HS-27A (cell line): Measurements from ENCODE around the gene ARHGAP45.
"Not testable (repeated sequence)": the region's sequence is repeated elsewhere in the genome, so short reads cannot be mapped to it uniquely, and the experiment has no call there.

Experiments used
- DNase-seq: peaks from one replicate; pipeline ENCODE4 v3.0.0-alpha.2; 2012; ENCODE audit warnings: low read depth, missing footprints

Gene ARHGAP45

DNA sequence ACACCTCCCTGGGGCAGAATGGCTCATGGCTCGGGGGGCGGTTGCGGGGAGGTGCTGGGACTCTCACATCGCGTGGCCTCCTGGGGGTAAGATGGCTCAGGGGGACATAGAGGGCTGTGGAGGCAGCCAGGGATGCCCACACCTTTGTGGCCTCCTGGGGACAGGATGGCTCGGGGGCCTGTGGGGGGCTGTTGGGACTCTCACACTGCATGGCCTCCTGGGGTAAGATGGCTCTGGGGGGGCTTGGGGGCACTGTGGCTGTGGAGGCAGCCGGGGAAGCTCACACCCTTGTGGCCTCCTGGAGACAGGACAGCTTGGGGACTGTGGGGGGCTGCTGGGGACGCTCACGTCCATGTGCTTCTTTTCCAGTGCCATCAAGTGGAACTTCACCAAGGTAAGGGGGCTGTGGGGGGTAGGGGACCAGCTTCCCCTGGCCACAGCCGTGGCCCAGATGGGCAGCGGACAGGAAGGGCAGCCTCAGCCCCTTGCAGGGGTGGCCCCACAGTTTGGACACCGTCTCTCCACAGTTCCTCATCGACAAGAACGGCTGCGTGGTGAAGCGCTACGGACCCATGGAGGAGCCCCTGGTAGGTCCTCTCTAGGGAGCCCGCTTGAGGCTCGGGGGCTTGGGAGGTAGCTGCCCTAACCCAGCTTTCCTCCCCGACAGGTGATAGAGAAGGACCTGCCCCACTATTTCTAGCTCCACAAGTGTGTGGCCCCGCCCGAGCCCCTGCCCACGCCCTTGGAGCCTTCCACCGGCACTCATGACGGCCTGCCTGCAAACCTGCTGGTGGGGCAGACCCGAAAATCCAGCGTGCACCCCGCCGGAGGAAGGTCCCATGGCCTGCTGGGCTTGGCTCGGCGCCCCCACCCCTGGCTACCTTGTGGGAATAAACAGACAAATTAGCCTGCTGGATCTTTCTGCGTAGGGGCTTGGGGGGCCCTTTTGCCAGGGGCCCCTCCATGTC is 39.2 kb downstream of the ARHGAP45 start:
- no peak for DNase-seq

DNA sequence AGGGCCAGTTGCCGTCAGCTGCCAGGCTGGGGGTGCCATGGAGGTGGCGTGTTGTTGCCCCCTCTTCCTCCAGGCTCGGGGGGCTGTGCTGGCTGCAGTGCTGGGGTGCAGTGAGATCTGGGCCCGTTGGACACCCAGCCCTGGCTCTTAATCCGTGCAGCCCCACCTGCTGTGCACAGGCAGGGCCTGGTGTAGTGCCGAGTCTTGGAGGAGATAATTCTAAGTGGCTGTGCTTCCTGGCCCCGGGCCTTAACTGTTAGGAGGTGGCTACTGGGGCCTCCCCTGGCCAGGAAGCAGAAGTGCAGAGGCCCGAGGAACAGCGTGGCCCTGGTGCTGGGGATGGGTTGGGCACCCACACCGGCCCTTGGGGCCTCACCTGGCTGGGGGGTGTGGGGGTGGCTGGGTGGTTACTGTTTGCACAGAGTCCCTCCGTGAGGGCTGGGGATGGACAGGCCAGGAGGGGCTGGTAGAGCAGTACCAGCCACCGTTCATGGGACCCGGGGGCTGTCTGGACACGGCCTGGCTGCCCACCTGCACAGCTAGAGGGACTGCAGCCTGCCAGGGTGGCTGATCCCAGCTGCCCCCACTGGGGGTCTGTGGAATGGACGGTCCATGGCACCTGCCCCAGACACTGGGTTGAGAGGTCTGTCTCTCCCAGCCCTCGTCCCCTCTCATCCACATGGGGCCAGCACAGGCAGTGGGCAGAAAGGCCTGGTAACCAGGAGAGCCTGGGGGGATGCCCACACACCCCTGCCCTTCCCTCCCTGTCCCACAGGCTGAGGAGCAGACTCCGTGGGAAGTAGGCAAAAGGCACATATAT is 40.1 kb downstream of the ARHGAP45 start:
- DNase-seq, result no peak

GRCh38 chr19:1107661-1108261 is 40.8 kb downstream of the ARHGAP45 start:
- no peak for DNase-seq

DNA sequence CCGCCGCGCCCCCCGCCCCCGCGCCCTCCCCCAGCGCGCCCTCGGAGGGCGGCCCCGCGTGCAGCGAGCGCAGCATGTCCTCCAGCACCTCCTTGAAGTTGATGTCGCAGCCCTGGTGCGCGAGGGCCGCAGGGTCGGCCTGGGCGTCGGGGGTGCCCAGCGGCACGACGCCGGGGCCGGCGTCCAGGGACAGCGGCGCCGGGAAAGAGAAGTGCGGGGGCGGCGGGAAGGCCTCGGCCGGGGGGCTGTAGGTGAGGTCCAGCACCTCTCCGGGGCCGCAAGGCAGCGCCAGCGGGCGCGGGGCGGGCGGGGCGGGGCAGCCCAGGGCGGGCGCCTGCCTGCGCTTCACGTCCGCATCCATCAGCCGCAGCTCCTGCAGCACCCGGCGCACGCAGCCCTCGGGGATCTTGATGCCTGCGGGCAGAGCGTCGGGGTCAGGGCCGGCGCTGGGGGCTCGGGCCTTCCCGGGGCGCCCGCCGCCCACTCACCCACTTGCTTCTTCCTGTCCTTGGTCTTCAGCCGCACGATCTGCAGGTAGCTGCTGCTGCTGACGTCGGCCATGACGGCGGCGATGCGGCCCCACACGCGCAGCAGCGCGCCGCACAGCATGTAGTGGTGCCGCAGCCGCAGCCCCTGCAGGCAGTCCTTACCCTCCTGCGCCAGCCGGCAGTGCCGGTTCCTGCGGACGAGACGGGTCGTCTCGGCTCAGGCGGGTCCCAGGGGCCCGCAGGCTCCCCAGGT is 41.5 kb downstream of the ARHGAP45 start:
- no peak for DNase-seq

GRCh38 chr19:1109032-1109551 is 42.1 kb downstream of the ARHGAP45 start:
- DNase-seq, result no peak

DNA sequence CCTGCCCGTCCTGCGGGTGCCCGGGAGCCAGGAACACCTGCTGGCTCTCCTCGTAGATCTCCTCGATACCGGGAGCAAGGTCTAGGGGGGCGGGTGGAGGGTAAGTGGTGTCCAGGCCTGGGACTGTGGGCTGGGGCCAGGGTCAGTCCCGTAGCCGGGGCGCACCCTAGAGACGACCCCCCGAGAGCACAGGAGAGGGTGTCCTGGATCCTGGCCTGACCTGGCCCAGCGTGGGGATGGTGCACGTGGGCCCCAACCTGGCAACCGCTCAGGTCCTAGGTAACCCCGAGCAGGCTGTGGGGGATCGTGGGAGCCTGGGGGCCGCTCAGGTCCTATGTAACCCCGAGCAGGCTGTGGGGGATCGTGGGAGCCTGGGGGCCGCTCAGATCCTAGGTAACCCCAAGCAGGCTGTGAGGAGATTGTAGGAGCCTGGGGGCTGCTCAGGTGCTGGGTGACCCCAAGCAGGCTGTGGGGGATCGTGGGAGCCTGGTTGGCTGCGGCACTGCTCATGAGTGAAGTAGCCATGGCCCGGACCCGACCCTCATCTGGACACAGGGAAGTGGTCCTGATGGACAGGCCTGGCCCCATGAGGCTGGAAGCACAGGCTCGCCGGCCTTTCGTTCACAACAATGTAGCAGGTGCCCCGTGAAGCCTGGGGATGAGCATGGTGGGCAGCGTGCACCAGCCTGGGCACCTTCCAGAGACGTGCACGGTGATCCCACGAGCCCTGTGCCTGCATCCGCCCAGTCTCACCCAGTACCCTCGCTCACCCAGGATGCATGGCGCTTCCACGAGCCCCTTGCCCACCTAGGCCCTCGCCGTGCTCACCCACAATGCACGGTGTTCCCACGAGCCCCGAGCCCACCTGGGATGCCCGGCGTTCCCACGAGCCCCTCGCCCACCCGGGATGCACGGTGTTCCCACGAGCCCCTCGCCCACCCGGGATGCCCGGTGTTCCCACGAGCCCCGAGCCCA is 43.0 kb downstream of the ARHGAP45 start:
- DNase-seq, result no peak

GRCh38 chr19:1110809-1111640 is 44.1 kb downstream of the ARHGAP45 start:
- no peak for DNase-seq

- no peak for DNase-seq
These were observed 44.8 kb downstream of the ARHGAP45 start for GRCh38 chr19:1111641-1112267.

GRCh38 chr19:1112268-1113029 is 45.5 kb downstream of the ARHGAP45 start:
- DNase-seq, result no peak

GRCh38 chr19:1113030-1113985 is 46.3 kb downstream of the ARHGAP45 start:
- DNase-seq, result no peak

DNA sequence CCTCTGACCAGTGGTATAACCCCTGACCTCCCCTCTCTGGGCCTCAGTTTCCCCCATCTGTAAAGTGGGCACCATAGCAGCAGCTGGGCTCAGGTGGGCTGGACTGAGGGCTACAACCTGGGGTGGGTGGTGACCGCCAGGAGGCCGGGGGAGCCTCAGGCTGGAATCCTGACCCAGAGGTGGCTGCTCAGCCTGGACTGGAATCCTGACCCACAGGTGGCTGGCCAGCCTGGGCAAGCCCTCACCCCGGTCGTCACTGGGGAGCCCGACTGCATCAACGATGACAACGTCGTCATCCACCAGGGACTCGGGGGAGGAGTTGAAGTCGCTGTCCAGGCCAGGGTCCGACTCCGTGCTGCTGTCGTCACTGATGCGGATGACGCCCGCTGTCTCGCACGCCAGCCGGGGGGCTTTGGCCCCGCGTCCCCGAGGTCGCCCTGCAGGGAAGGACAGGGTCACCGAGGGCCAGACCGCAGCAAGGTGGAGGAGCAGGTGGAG is 47.1 kb downstream of the ARHGAP45 start:
- DNase-seq, result no peak

GRCh38 chr19:1114728-1115127 is 47.8 kb downstream of the ARHGAP45 start:
- DNase-seq, result not testable (repeated sequence)

GRCh38 chr19:1115646-1116420 is 48.9 kb downstream of the ARHGAP45 start:
- DNase-seq, result no peak

- no peak for DNase-seq
These were observed 50.0 kb downstream of the ARHGAP45 start for GRCh38 chr19:1116726-1117581.

DNA sequence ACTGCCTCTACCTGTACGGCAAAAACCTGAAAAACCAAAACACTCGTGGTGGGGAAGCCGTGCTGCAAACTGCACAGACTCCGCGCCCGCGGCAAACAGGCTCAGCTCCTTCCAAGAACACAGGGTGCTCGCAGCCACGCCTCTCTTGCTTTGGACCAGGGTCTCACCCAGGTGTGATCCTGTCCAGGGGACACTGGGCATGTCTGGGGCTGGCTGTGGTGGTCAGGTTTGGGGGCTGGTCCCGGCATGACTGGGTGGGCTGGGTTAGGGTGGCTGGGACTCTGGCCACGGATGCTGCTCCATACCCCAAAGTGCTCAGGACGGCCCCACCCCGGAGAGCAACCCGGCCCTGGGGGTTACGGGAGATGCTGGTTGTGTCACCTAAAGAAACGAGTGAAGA is 50.7 kb downstream of the ARHGAP45 start:
- no peak for DNase-seq
